Measurements from ENCODE around the gene GAA. TPM values are rescaled to one million over a fixed set of nuclear protein-coding genes. Genes with fewer than 3 reads are reported as not detected.

Gene GAA
- total RNA-seq, 1 donor from 2014 or later = 22.6 TPM

GRCh38 chr17:80117491-80118401 is 16.4 kb downstream of the GAA start:
- DNase-seq = no peak

DNA sequence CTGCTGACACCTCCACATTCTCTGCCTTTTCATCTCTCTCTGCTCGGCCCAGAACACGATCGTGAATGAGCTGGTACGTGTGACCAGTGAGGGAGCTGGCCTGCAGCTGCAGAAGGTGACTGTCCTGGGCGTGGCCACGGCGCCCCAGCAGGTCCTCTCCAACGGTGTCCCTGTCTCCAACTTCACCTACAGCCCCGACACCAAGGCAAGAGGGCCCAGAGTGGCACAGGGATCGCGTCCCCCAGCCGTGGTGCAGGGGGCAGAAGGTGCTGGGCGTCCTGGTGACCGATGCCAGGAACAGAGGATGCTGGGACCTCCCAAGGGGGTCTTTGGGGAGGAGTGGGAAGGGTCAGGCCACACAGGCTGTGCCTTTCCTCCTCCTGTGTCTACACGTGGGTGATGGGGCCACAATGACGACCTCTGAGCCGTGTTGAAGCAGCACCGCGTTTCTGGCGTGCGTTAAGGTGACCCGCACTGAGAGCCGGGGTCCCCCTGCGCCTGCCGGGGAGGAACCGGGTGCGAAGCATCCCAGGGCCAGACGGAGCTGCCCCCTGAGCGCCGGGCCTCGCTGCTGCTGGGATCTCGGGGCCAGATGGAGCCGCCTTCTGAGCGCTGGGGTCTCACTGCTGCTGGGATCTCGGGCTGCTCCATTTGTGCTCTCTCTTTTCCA is 17.4 kb downstream of the GAA start:
- no peak for DNase-seq

DNA sequence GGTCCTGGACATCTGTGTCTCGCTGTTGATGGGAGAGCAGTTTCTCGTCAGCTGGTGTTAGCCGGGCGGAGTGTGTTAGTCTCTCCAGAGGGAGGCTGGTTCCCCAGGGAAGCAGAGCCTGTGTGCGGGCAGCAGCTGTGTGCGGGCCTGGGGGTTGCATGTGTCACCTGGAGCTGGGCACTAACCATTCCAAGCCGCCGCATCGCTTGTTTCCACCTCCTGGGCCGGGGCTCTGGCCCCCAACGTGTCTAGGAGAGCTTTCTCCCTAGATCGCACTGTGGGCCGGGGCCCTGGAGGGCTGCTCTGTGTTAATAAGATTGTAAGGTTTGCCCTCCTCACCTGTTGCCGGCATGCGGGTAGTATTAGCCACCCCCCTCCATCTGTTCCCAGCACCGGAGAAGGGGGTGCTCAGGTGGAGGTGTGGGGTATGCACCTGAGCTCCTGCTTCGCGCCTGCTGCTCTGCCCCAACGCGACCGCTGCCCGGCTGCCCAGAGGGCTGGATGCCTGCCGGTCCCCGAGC is 17.9 kb downstream of the GAA start:
- peak; percentile 37 for DNase-seq

- DNase-seq = no peak
These were observed 18.5 kb downstream of the GAA start for GRCh38 chr17:80119839-80120238.

- DNase-seq = no peak
These were observed 20.7 kb downstream of the GAA start for GRCh38 chr17:80122026-80122575.

- no peak for DNase-seq
These were observed 21.6 kb downstream of the GAA start for GRCh38 chr17:80122926-80123505.

GRCh38 chr17:80123791-80124190 is 22.4 kb downstream of the GAA start:
- peak; percentile 42 for DNase-seq

GRCh38 chr17:80124351-80124981 is 23.1 kb downstream of the GAA start:
- DNase-seq = peak; percentile 56

DNA sequence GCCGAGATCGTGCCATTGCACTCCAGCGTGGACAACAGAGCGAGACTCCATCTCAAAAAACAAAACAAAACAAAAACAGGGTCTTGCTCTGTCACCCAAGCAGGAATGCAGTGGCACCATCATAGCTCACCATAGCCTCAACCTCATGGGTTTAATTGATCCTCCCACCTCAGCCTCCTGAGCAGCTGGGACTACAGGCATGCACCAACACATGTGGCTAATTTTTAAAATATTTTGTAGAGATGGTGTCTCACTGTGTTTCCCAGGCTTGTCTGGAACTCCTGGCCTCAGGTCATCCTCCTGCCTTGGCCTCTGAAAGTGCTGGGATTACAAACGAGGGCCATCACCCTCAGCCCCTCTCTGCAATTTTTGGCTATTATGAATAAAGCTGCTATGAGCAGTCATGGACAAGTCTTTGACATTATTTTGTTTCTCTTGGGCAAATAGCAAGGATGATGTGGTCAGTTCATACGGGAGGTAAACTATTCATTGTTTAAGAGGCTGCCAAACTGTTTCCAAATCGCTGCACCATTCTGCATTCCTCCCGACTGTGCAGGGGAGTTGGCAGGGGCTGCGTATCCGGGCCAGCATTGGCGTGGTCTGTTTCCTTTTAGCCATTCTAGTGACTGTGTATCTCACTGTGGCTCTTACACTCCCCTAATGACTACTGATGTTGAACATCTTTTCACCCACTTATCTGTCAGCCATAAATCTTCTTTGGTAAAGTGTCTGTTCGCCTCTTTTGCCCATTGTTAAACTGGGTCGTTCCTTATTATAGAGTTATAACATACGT is 24.5 kb downstream of the GAA start:
- DNase-seq = no peak

DNA sequence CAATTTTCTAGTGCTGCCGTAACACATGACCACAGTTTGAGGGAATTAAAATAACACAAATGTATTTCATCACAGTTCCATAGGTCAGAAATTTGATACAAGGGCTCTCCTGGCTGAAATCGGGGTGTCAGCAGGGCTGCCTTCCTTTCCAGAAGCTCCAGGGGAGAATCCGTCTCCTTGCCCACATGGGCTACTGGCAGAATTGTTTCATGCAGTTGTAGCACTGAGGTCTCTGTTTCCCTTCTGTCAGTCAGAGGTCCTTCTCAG is 25.0 kb downstream of the GAA start:
- DNase-seq = no peak

- peak; percentile 25 for DNase-seq
These were observed 27.7 kb downstream of the GAA start for GRCh38 chr17:80129006-80129565.

- no peak for DNase-seq
These were observed 29.6 kb downstream of the GAA start for GRCh38 chr17:80130992-80131391.

DNA sequence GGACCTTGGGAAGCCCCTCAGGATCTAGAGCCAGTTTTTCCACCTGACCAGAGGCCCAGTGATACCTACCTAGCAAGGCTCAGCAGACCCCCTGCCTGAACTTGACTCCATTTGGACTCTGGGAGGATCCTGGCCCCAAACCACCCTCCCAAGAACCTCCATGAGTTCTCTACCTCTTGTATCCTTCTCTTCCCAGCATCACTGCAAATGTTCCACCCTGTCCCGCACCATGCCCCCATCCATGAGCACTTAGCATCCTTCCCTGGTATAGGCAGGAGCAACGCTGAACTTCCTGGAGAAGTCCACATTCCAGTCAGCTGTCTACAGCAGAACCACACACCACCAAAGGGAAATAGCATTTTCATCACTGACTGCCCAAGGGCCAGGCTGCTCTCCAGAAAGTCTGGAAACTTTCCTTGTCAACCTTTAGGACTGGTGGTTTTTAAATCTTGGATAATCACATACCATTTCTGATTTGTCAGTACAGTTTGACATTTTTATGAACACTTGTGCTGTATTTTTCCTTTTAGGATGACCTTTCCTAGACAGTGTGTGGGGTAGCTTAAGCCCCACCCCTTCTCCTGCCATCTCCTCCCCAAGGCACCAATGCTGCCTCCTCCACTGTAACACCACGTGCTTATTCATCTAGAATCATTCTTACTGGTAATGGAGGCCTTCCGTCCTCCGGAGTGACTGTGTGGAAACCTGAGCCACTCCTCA is 31.7 kb downstream of the GAA start:
- no peak for DNase-seq

DNA sequence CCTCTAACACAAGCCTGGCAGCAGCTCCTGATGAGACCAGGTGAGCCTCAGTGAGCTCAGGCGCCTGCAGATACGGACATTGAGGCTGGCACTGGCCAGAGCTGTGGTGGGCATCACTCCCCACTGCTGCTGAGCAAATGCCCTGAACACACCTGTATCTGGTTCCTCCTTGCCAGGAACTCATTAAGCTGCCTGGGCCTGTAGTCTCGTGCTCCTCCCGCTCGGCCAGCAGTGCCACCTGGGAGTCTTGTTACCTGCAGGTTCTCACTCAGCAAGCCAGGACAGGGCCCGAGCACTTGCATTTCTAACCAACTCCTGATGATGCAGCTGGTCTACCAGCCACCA is 32.2 kb downstream of the GAA start:
- no peak for DNase-seq

DNA sequence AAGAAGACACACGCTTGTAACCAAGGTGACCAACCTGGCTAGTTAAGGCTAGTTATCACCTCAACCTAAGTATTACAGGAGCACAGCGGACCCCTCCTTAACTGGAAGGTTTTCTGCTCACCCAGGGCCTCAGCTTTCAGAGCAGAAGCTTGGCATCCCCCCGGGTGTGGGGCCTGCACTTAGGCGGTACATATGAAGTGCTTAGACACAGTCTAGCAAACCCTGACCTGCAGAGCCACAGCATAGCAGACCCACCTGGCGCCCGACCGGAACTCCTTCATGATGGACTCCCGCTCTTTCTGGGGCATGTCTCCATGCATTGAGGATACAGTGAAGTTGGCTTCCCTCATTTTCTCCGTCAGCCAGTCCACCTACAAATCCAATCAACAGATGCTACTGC is 35.8 kb downstream of the GAA start:
- DNase-seq = no peak

DNA sequence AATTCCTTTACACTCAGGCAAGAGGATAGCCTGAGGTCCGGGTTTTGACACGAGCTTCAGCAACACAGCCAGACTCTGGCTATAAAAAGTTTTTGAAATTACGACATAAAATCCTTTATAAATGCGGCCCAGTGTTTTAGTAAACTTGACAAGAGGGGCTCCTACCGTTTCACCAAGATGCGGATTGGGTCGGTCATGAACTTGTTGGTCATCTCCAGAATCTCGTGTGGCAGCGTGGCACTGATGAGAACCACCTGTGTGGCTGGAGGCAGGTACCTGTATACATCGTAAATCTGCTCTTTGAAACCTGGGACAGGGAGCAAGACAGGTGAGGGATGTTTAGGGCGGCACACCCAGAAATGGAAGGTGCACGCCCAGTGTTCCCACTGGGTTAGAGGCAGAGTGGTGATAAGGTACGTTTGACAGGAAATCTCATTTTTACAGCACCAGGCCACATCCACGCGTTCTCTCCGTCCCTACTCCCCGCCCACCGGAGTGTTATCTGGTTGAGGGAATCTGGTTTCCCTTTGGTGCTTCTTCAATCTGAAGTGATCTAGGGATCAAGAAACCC is 37.6 kb downstream of the GAA start:
- no peak for DNase-seq

GRCh38 chr17:80141463-80142165 is 40.2 kb downstream of the GAA start:
- DNase-seq = no peak

GRCh38 chr17:80142929-80143328 is 41.5 kb downstream of the GAA start:
- DNase-seq = no peak
